Panc1 (cell line): ENCODE measurements around the gene ARHGEF12. TPM values are rescaled to one million over a fixed set of nuclear protein-coding genes. Genes with fewer than 3 reads are reported as not detected.

ENCODE experiments used
- ATAC-seq: fragments of 200-7000 bp; cut with Tn5 transposase; 2 replicates; pipeline ENCODE4 v1.9.1; 2020; ENCODE audit warnings: mild to moderate bottlenecking, moderate library complexity
- BruUV-seq: library from RNA; stranded (reverse); fragments of 400-500 nt; replicated peaks from 2 replicates; lab custom pipeline; 2021; lab: Mats Ljungman, UMichigan
- CTCF ChIA-PET: fragments of 300-600 bp; sonication (Branson Sonifier 250); formaldehyde crosslinking; loops from one replicate; lab custom pipeline; 2022; ENCODE audit warnings: antibody characterized with exemption; lab: Charles Lee
- POLR2A ChIA-PET: fragments of 300-600 bp; sonication (Branson Sonifier 250); formaldehyde crosslinking; loops from one replicate; lab custom pipeline; 2022; ENCODE audit warnings: antibody characterized with exemption; lab: Charles Lee
- DNase-seq: peaks from one replicate; pipeline ENCODE4 v3.0.0-alpha.2; 2010; ENCODE audit warnings: low read depth, low spot score
- H3K27ac ChIP-seq: 2 replicates; pipeline ENCODE4 v1.5.1; 2011; ENCODE audit warnings: mild to moderate bottlenecking, low read length, inconsistent platforms
- H3K27me3 ChIP-seq: fragments of 200-500 bp; sonication (Bioruptor generic); 2 replicates; pipeline ENCODE4 v1.6.0; 2014; ENCODE audit warnings: low read length, inconsistent platforms; ENCODE audit not compliant: control insufficient read depth, insufficient read depth
- H3K36me3 ChIP-seq: fragments of 200-500 bp; sonication (Bioruptor generic); 2 replicates; pipeline ENCODE4 v1.5.1; 2014; ENCODE audit warnings: inconsistent platforms, mild to moderate bottlenecking, low read length, moderate library complexity; ENCODE audit not compliant: control insufficient read depth, insufficient read depth
- H3K4me1 ChIP-seq: 2 replicates; pipeline ENCODE4 v1.5.1; 2011; ENCODE audit warnings: inconsistent platforms, mild to moderate bottlenecking, low read length, moderate library complexity; ENCODE audit not compliant: control insufficient read depth, insufficient read depth
- H3K4me3 ChIP-seq, 2 experiments: 2 replicates each; pipeline ENCODE4 v1.5.1; 2011 to 2012; ENCODE audit warnings: low read depth in 2 of 2, low read length in 2 of 2, mild to moderate bottlenecking in 2 of 2, inconsistent platforms in 1 of 2, moderate library complexity in 1 of 2
- H3K9me3 ChIP-seq: fragments of 200-500 bp; sonication (Bioruptor generic); 2 replicates; pipeline ENCODE4 v1.5.1; 2014; ENCODE audit warnings: low read depth, mild to moderate bottlenecking, inconsistent platforms, low read length, moderate library complexity; ENCODE audit not compliant: control insufficient read depth, insufficient read depth
- POLR2AphosphoS5 ChIP-seq: IDR thresholded peaks from 2 replicates; pipeline ENCODE4 v1.6.1; 2012; ENCODE audit warnings: mild to moderate bottlenecking, low read depth, low read length, moderate library complexity
- SIN3A ChIP-seq: IDR thresholded peaks from 2 replicates; pipeline ENCODE4 v1.6.1; 2012; ENCODE audit warnings: low read depth, mild to moderate bottlenecking, low read length, moderate library complexity, borderline replicate concordance; ENCODE audit not compliant: insufficient read depth
- TCF7L2 ChIP-seq: IDR thresholded peaks from 2 replicates; pipeline ENCODE4 v1.6.1; 2011; ENCODE audit warnings: mild to moderate bottlenecking, low read depth, low read length, inconsistent platforms
- in situ Hi-C: cut with HindIII; loops from 2 replicates; pipeline ENCODE4 v1.10.0; 2016; ENCODE audit warnings: low sequenced_read_pairs, low pct_unique_long_range_greater_than_20kb
- intact Hi-C: fragments of 100-400 bp; cut with micrococcal nuclease; formaldehyde crosslinking; loops from one replicate; pipeline ENCODE4 v1.10.0; 2022; ENCODE audit not compliant: unreplicated experiment
- total RNA-seq: library from RNA; stranded (reverse); gene quantifications from one replicate; pipeline ENCODE4 v1.2.1, GENCODE V29; 2021; ENCODE audit not compliant: unreplicated experiment
- TF ChIP-seq, protein P1 (sequence below), 2 experiments: IDR thresholded peaks; 2 replicates each; pipeline ENCODE4 v1.6.1; 2011 to 2012; ENCODE audit warnings: low read depth in 2 of 2, control low read depth in 1 of 2, low read length in 1 of 2, mild to moderate bottlenecking in 1 of 2, moderate library complexity in 1 of 2; ENCODE audit not compliant: insufficient read depth in 1 of 2
- TF ChIP-seq, protein P2 (sequence below): fragments of 450-650 bp; IDR thresholded peaks from 2 replicates; pipeline ENCODE4 v1.5.1; 2017; ENCODE audit warnings: mild to moderate bottlenecking

Gene ARHGEF12
- total RNA-seq, 1 experiment from 2014 or later: 182 TPM

DNA sequence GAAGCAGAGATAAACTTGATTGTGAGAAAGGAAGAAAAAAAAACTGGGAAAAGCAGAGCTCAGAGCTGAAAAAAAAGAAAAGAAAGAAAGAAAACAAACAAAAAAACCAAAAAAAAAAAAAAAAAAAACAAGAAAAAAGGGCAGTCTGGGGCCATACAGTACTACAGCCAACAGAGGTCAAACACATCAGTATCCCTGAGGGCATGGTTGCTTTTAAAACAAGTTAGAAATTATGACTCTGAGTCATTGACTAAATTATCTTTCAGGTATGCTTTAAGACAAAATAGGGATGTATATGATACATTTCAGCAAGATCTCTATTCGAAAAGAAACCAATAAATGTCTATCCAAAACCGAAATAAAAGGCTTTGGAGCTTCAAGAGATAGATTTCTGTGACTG lies 48.2 kb upstream of the ARHGEF12 start:
- no peak for DNase-seq
- H3K4me1 ChIP-seq: no peaks in the 10 kb centered on the region
- no peaks in the 10 kb centered on the region for H3K9me3 ChIP-seq
- H3K27me3 ChIP-seq: peaks cover 33% of the 10 kb centered on the region
- H3K36me3 ChIP-seq: no peaks in the 10 kb centered on the region
- ChIA-PET CTCF (interaction anchor here (0.7 to 1.5 kb wide), 3 partner anchors 15 to 48 kb away, joined by 4 to 5 read pairs (median 5); partner anchors contain the start of gene POU2F3), POLR2A (interaction anchor here (0.6 kb wide), 2 partner anchors 107 to 236 kb away, joined by 3 to 9 read pairs; no protein-coding TSS in a partner anchor)
- in situ Hi-C loops (no loop called here), intact Hi-C loops (no loop called here)
- H3K27ac ChIP-seq: no peak overlapping the region
- no peak overlapping the region for H3K4me3 ChIP-seq
- TF ChIP-seq, protein P1, sequence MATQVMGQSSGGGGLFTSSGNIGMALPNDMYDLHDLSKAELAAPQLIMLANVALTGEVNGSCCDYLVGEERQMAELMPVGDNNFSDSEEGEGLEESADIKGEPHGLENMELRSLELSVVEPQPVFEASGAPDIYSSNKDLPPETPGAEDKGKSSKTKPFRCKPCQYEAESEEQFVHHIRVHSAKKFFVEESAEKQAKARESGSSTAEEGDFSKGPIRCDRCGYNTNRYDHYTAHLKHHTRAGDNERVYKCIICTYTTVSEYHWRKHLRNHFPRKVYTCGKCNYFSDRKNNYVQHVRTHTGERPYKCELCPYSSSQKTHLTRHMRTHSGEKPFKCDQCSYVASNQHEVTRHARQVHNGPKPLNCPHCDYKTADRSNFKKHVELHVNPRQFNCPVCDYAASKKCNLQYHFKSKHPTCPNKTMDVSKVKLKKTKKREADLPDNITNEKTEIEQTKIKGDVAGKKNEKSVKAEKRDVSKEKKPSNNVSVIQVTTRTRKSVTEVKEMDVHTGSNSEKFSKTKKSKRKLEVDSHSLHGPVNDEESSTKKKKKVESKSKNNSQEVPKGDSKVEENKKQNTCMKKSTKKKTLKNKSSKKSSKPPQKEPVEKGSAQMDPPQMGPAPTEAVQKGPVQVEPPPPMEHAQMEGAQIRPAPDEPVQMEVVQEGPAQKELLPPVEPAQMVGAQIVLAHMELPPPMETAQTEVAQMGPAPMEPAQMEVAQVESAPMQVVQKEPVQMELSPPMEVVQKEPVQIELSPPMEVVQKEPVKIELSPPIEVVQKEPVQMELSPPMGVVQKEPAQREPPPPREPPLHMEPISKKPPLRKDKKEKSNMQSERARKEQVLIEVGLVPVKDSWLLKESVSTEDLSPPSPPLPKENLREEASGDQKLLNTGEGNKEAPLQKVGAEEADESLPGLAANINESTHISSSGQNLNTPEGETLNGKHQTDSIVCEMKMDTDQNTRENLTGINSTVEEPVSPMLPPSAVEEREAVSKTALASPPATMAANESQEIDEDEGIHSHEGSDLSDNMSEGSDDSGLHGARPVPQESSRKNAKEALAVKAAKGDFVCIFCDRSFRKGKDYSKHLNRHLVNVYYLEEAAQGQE (IDR thresholded peaks at IDR 0.05; ENCODE audit: insufficient read depth in 1 of 2, low read depth in 2 of 2, low read length in 1 of 2): no peak
- TF ChIP-seq TCF7L2: no peak
- TF ChIP-seq SIN3A: no peak
- no peak for TF ChIP-seq POLR2AphosphoS5
- TF ChIP-seq, protein P2, sequence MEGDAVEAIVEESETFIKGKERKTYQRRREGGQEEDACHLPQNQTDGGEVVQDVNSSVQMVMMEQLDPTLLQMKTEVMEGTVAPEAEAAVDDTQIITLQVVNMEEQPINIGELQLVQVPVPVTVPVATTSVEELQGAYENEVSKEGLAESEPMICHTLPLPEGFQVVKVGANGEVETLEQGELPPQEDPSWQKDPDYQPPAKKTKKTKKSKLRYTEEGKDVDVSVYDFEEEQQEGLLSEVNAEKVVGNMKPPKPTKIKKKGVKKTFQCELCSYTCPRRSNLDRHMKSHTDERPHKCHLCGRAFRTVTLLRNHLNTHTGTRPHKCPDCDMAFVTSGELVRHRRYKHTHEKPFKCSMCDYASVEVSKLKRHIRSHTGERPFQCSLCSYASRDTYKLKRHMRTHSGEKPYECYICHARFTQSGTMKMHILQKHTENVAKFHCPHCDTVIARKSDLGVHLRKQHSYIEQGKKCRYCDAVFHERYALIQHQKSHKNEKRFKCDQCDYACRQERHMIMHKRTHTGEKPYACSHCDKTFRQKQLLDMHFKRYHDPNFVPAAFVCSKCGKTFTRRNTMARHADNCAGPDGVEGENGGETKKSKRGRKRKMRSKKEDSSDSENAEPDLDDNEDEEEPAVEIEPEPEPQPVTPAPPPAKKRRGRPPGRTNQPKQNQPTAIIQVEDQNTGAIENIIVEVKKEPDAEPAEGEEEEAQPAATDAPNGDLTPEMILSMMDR: no peak
- no peak for ATAC-seq
- BruUV-seq: no TSS peak

DNA sequence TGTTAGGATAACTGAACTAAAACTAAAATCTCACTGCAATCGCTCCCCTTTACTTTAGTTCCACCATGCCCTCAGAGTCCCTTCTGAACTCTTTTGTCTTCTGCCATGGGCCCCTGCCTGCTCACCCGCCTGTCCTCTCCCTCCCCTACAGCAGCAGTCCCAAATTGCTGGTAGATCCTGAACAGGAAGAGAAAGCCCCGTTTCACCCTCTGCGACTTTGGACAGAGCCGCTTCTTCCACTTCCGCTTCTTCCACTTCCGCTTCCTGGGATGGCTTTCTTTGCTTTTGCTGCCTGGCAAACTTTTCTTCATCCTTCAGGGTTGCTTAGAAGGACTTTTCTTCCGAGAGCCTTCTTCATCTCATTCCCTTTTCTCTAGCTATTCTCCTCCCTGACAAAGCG lies 46.8 kb upstream of the ARHGEF12 start:
- BruUV-seq: no TSS peak
- Histone ChIP-seq H3K4me1 (no peaks in the 10 kb centered on the region), H3K4me3 (no peak overlapping the region), H3K36me3 (no peaks in the 10 kb centered on the region), H3K27me3 (peaks cover 46% of the 10 kb centered on the region), H3K27ac (no peak overlapping the region), H3K9me3 (no peaks in the 10 kb centered on the region)
- TF ChIP-seq POLR2AphosphoS5: no peak
- no peak for TF ChIP-seq TCF7L2
- TF ChIP-seq, protein P1 (IDR thresholded peaks at IDR 0.05; ENCODE audit: insufficient read depth in 1 of 2, low read depth in 2 of 2, low read length in 1 of 2): no peak
- no peak for TF ChIP-seq SIN3A
- TF ChIP-seq, protein P2: no peak
- ATAC-seq (no peak), DNase-seq (no peak)
- intact Hi-C loops (no loop called here), in situ Hi-C loops (no loop called here)
- POLR2A ChIA-PET: no interaction called here
- CTCF ChIA-PET: interaction anchor here (1.0 to 1.5 kb wide), 3 partner anchors 14 to 60 kb away, joined by 3 to 5 read pairs (median 3); no protein-coding TSS in a partner anchor
